IMR-90 (cell line): Measurements from ENCODE around the gene BRIP1. TPM values are rescaled to one million over a fixed set of nuclear protein-coding genes. Genes with fewer than 3 reads are reported as not detected.

ENCODE experiments used
- ATAC-seq: fragments of 200-7000 bp; cut with Tn5 transposase; 2 replicates; pipeline ENCODE4 v1.9.1; 2020; ENCODE audit warnings: low read depth, mild to moderate bottlenecking, moderate library complexity
- BruUV-seq: library from RNA; stranded (reverse); fragments of 400-500 nt; replicated peaks from 2 replicates; lab custom pipeline; 2021; lab: Mats Ljungman, UMichigan
- CTCF ChIA-PET: fragments of 300-600 bp; formaldehyde crosslinking; extraction: SDS; loops from one replicate; lab custom pipeline; 2021; ENCODE audit warnings: antibody characterized with exemption; lab: Yijun Ruan, JAX
- POLR2A ChIA-PET: fragments of 300-600 bp; sonication (Branson Sonifier 250); formaldehyde crosslinking; loops from one replicate; lab custom pipeline; 2022; ENCODE audit warnings: antibody characterized with exemption; ENCODE audit not compliant: unreplicated experiment; lab: Charles Lee
- DNase-seq: peaks from one replicate; pipeline ENCODE4 v3.0.0; 2013
- H2AFZ ChIP-seq: replicated peaks from 2 replicates; pipeline ENCODE3; 2013; ENCODE audit warnings: low read length, mild to moderate bottlenecking; ENCODE audit not compliant: poor library complexity
- H2AK5ac ChIP-seq: 2 replicates; pipeline ENCODE4 v1.6.1; 2013; ENCODE audit warnings: low read depth, low read length, inconsistent platforms
- H2AK9ac ChIP-seq: replicated peaks from 2 replicates; pipeline ENCODE3; 2013; ENCODE audit warnings: mild to moderate bottlenecking, low read depth, low read length, moderate library complexity; ENCODE audit not compliant: poor library complexity
- H2BK120ac ChIP-seq: 2 replicates; pipeline ENCODE4 v1.6.1; 2013; ENCODE audit warnings: low read depth, low read length, inconsistent platforms
- H2BK15ac ChIP-seq: 3 replicates; pipeline ENCODE4 v1.6.1; 2013; ENCODE audit warnings: low read depth, low read length, inconsistent platforms
- H2BK20ac ChIP-seq: 2 replicates; pipeline ENCODE4 v1.6.1; 2013; ENCODE audit warnings: low read depth, mild to moderate bottlenecking, inconsistent platforms, low read length, moderate library complexity
- H2BK5ac ChIP-seq: 2 replicates; pipeline ENCODE4 v1.6.1; 2013; ENCODE audit warnings: mild to moderate bottlenecking, low read depth, low read length, inconsistent platforms; ENCODE audit not compliant: poor library complexity, severe bottlenecking
- H3K14ac ChIP-seq: replicated peaks from 2 replicates; pipeline ENCODE4 v1.6.1; 2013; ENCODE audit warnings: low read depth, low read length, inconsistent platforms
- H3K18ac ChIP-seq: 2 replicates; pipeline ENCODE4 v1.6.1; 2013; ENCODE audit warnings: low read depth, low read length, control low read depth
- H3K23ac ChIP-seq: 2 replicates; pipeline ENCODE4 v1.6.1; 2013; ENCODE audit warnings: low read depth, low read length, inconsistent platforms
- H3K27ac ChIP-seq: 2 replicates; pipeline ENCODE4 v1.5.1; 2013; ENCODE audit warnings: mild to moderate bottlenecking, control low read depth, low read length; ENCODE audit not compliant: insufficient read depth
- H3K27me3 ChIP-seq: 2 replicates; pipeline ENCODE4 v1.6.1; 2013; ENCODE audit warnings: low read length; ENCODE audit not compliant: control insufficient read depth, insufficient read depth
- H3K36me3 ChIP-seq: 2 replicates; pipeline ENCODE4 v1.6.1; 2013; ENCODE audit warnings: low read length, mixed read lengths; ENCODE audit not compliant: control insufficient read depth, insufficient read depth
- H3K4ac ChIP-seq: 2 replicates; pipeline ENCODE4 v1.6.1; 2013; ENCODE audit warnings: low read depth, low read length, inconsistent platforms
- H3K4me1 ChIP-seq: 2 replicates; pipeline ENCODE4 v1.6.1; 2013; ENCODE audit warnings: low read length, mixed read lengths; ENCODE audit not compliant: control insufficient read depth, insufficient read depth
- H3K4me2 ChIP-seq: 2 replicates; pipeline ENCODE4 v1.6.1; 2013; ENCODE audit warnings: low read depth, mild to moderate bottlenecking, control low read depth, low read length, moderate library complexity
- H3K4me3 ChIP-seq: 2 replicates; pipeline ENCODE4 v1.5.1; 2013; ENCODE audit warnings: low read depth, mild to moderate bottlenecking, control low read depth, low read length, moderate library complexity; ENCODE audit not compliant: insufficient read depth
- H3K56ac ChIP-seq: 2 replicates; pipeline ENCODE4 v1.6.1; 2013; ENCODE audit warnings: low read length, inconsistent platforms; ENCODE audit not compliant: insufficient read depth; ENCODE audit errors: extremely low read depth
- H3K79me1 ChIP-seq, 2 experiments: 2 replicates each; pipeline ENCODE4 v1.6.1; 2013; ENCODE audit warnings: low read length in 2 of 2, inconsistent platforms in 1 of 2, low read depth in 1 of 2
- H3K9ac ChIP-seq: 2 replicates; pipeline ENCODE4 v1.6.1; 2013; ENCODE audit warnings: low read depth, low read length, control low read depth
- H3K9me1 ChIP-seq: 2 replicates; pipeline ENCODE4 v1.6.1; 2013; ENCODE audit warnings: low read length, inconsistent platforms; ENCODE audit not compliant: insufficient read depth
- H3K9me3 ChIP-seq: 2 replicates; pipeline ENCODE4 v1.6.1; 2013; ENCODE audit warnings: low read length; ENCODE audit not compliant: control insufficient read depth, insufficient read depth
- H4K20me1 ChIP-seq: 2 replicates; pipeline ENCODE4 v1.6.1; 2013; ENCODE audit warnings: low read length, inconsistent platforms; ENCODE audit not compliant: insufficient read depth
- H4K5ac ChIP-seq: 2 replicates; pipeline ENCODE4 v1.6.1; 2013; ENCODE audit warnings: mild to moderate bottlenecking, low read depth, low read length, control low read depth
- H4K8ac ChIP-seq, 2 experiments: 2 replicates each; pipeline ENCODE4 v1.6.1; 2013; ENCODE audit warnings: low read depth in 2 of 2, low read length in 2 of 2, control low read depth in 1 of 2, inconsistent platforms in 1 of 2
- H4K91ac ChIP-seq: 2 replicates; pipeline ENCODE4 v1.6.1; 2013; ENCODE audit warnings: low read depth, low read length, inconsistent platforms; ENCODE audit not compliant: insufficient read depth
- CEBPB ChIP-seq: IDR thresholded peaks from 2 replicates; pipeline ENCODE4 v1.6.1; 2012; ENCODE audit warnings: low read depth, low read length, improper control_type of control experiment
- SMC3 ChIP-seq: fragments of 150-350 bp; IDR thresholded peaks from 2 replicates; pipeline ENCODE4 v1.6.1; 2016; ENCODE audit warnings: low read depth, mild to moderate bottlenecking, antibody characterized with exemption, low read length, moderate library complexity
- WGBS, 2 experiments: methylation state at CpG; one replicate each; pipeline versions ENCODE4 v1.1.5 to v1.1.7; 2013; ENCODE audit warnings: missing lambda C conversion rate in 2 of 2; ENCODE audit not compliant: insufficient read length in 1 of 2; ENCODE audit errors: extremely low coverage in 2 of 2; 5-methylcytosine and 5-hydroxymethylcytosine counted together
- dilution Hi-C: fragments of 300-500 bp; cut with HindIII; formaldehyde crosslinking; loops from one replicate; pipeline ENCODE4 v1.14.3; 2018; ENCODE audit warnings: low sequenced_read_pairs; ENCODE audit not compliant: unreplicated experiment
- in situ Hi-C: fragments of 300-500 bp; cut with MboI; formaldehyde crosslinking; loops from 3 replicates; pipeline ENCODE4 v1.14.3; 2019; ENCODE audit warnings: low sequenced_read_pairs, inconsistent platforms, mixed read lengths
- intact Hi-C: fragments of 100-400 bp; cut with micrococcal nuclease; formaldehyde crosslinking; loops from 2 replicates; pipeline ENCODE4 v1.10.0; 2022
- polyA plus RNA-seq, 3 experiments: library from polyadenylated mRNA; depleted of rRNA; stranded (reverse); fragments of >200 nt; gene quantifications; 2 replicates each; pipeline ENCODE4 v1.2.3, GENCODE V29; 2012; ENCODE audit warnings: low replicate concordance in 1 of 3
- total RNA-seq: library from RNA; depleted of rRNA; stranded (reverse); fragments of >200 nt; gene quantifications from 2 replicates; pipeline ENCODE4 v1.2.3, GENCODE V29; 2012

Gene BRIP1
- total and polyA plus RNA-seq, 2 of the 4 experiments (the other 2 are of a cell fraction): 6.1 to 19.7 TPM

GRCh38 chr17:61874075-61874474 lies 10.7 kb upstream of the BRIP1 start:
- TF ChIP-seq SMC3 (no peak), CEBPB (peak; percentile 64)
- dilution Hi-C loops: no loop called here

More at GRCh38 chr17:61874075-61874474, 10.7 kb upstream of the BRIP1 start:
- Histone ChIP-seq H3K23ac (no peak overlapping the region), H3K4me3 (no peak overlapping the region), H2BK20ac (no peak overlapping the region), H4K5ac (no peak overlapping the region), H3K79me1 (no peaks in the 10 kb centered on the region; a peak in 1 of 4 replicates), H2AFZ (no peak overlapping the region), H3K9me3 (no peaks in the 10 kb centered on the region), H3K27ac (no peak overlapping the region), H3K4me1 (no peaks in the 10 kb centered on the region), H3K14ac (no peak overlapping the region), H3K18ac (no peak overlapping the region), H3K4me2 (no peak overlapping the region), H3K27me3 (no peaks in the 10 kb centered on the region), H3K9ac (no peak overlapping the region), H4K8ac (no peak overlapping the region), H2BK5ac (no peak overlapping the region), H2AK9ac (no peak overlapping the region), H2BK15ac (no peak overlapping the region), H3K9me1 (no peaks in the 10 kb centered on the region), H2BK120ac (no peak overlapping the region), H3K56ac (no peak overlapping the region), H3K36me3 (peaks cover 6% of the 10 kb centered on the region; the same call in 1 of the 2 replicates), H2AK5ac (no peak overlapping the region), H3K4ac (no peak overlapping the region), H4K91ac (no peak overlapping the region), H4K20me1 (no peaks in the 10 kb centered on the region)
- ChIA-PET POLR2A (no interaction called here), CTCF (no interaction called here)
- DNase-seq (no peak), ATAC-seq (no peak)
- intact Hi-C loops (no loop called here), in situ Hi-C loops (no loop called here)
- no TSS peak for BruUV-seq
- no CpG with 5 or more reads among the region's 2 CpGs for WGBS, 2 experiments
